HEK293 (cell line): ENCODE measurements around the gene HHAT.

Source experiments
- CTCF ChIA-PET: fragments of 350-600 bp; formaldehyde crosslinking; extraction: SDS; loops from one replicate; lab custom pipeline; 2021; ENCODE audit warnings: antibody characterized with exemption; lab: Yijun Ruan, JAX
- POLR2A ChIA-PET: fragments of 300-600 bp; formaldehyde crosslinking; extraction: SDS; loops from one replicate; lab custom pipeline; 2020; ENCODE audit warnings: antibody characterized with exemption, inconsistent platforms; lab: Yijun Ruan, JAX
- H3K27ac ChIP-seq: fragments of 200-500 bp; sonication (Bioruptor generic); 2 replicates; pipeline ENCODE4 v1.5.1; 2014; ENCODE audit warnings: low read depth, low read length, control low read depth, inconsistent platforms; ENCODE audit errors: extremely low read depth
- H3K36me3 ChIP-seq, 2 experiments: fragments of 200-500 bp in 1 of 2; sonication (Bioruptor generic) in 1 of 2; 1 replicate in 1 of 2; 2 replicates in 1 of 2; pipeline ENCODE4 v1.5.1; 2014 to 2017; ENCODE audit warnings: inconsistent platforms in 2 of 2, low read length in 2 of 2; ENCODE audit not compliant: control insufficient read depth in 2 of 2, insufficient read depth in 1 of 2
- H3K4me1 ChIP-seq: fragments of 200-500 bp; sonication (Bioruptor generic); 2 replicates; pipeline ENCODE4 v1.5.1; 2014; ENCODE audit warnings: mild to moderate bottlenecking, low read length, inconsistent platforms; ENCODE audit not compliant: control insufficient read depth, insufficient read depth
- H3K4me3 ChIP-seq: 2 replicates; pipeline ENCODE4 v1.5.1; 2011; ENCODE audit warnings: low read depth, mild to moderate bottlenecking, control low read depth, low read length, moderate library complexity
- H3K9me3 ChIP-seq: fragments of 200-500 bp; sonication (Bioruptor generic); 2 replicates; pipeline ENCODE4 v1.5.1; 2014; ENCODE audit warnings: low read depth, low read length, inconsistent platforms; ENCODE audit not compliant: control insufficient read depth, insufficient read depth
- EGR2 ChIP-seq: fragments of 450-650 bp; formaldehyde crosslinking; IDR thresholded peaks from 2 replicates; pipeline ENCODE4 v1.5.1; 2016; ENCODE audit warnings: low read depth, missing biosample characterization, missing genetic modification characterization
- GLIS1 ChIP-seq: fragments of 450-650 bp; formaldehyde crosslinking; IDR thresholded peaks from 2 replicates; pipeline ENCODE4 v1.5.1; 2016; ENCODE audit warnings: missing biosample characterization, missing genetic modification characterization
- MYNN ChIP-seq: fragments of 450-650 bp; formaldehyde crosslinking; IDR thresholded peaks from 2 replicates; pipeline ENCODE4 v1.5.1; 2016; ENCODE audit warnings: missing biosample characterization, missing genetic modification characterization, borderline replicate concordance
- MZF1 ChIP-seq: fragments of 450-650 bp; formaldehyde crosslinking; IDR thresholded peaks from 2 replicates; pipeline ENCODE4 v1.5.1; 2017; ENCODE audit warnings: missing biosample characterization, missing genetic modification characterization, borderline replicate concordance
- SP3 ChIP-seq: fragments of 450-650 bp; formaldehyde crosslinking; IDR thresholded peaks from 2 replicates; pipeline ENCODE4 v1.5.1; 2016; ENCODE audit warnings: missing biosample characterization, missing genetic modification characterization
- TCF7L2 ChIP-seq: IDR thresholded peaks from 2 replicates; pipeline ENCODE4 v1.6.1; 2011; ENCODE audit warnings: low read depth, mild to moderate bottlenecking, inconsistent platforms, low read length, moderate library complexity, borderline replicate concordance
- ZBTB17 ChIP-seq: fragments of 450-650 bp; formaldehyde crosslinking; IDR thresholded peaks from 2 replicates; pipeline ENCODE4 v1.5.1; 2016; ENCODE audit warnings: missing biosample characterization, missing genetic modification characterization
- ZBTB20 ChIP-seq: fragments of 450-650 bp; formaldehyde crosslinking; IDR thresholded peaks from 2 replicates; pipeline ENCODE4 v1.5.1; 2016; ENCODE audit warnings: missing biosample characterization, missing genetic modification characterization
- ZBTB21 ChIP-seq: fragments of 450-650 bp; formaldehyde crosslinking; IDR thresholded peaks from 2 replicates; pipeline ENCODE4 v1.5.1; 2017; ENCODE audit warnings: missing biosample characterization, missing genetic modification characterization
- ZFP41 ChIP-seq: fragments of 450-650 bp; formaldehyde crosslinking; IDR thresholded peaks from 2 replicates; pipeline ENCODE4 v1.5.1; 2016; ENCODE audit warnings: missing biosample characterization, missing genetic modification characterization, borderline replicate concordance
- ZNF10 ChIP-seq: fragments of 450-650 bp; formaldehyde crosslinking; IDR thresholded peaks from 2 replicates; pipeline ENCODE4 v1.5.1; 2017; ENCODE audit warnings: missing biosample characterization, missing genetic modification characterization
- ZNF121 ChIP-seq: fragments of 450-650 bp; formaldehyde crosslinking; IDR thresholded peaks from 2 replicates; pipeline ENCODE4 v1.5.1; 2016; ENCODE audit warnings: missing biosample characterization, missing genetic modification characterization
- ZNF138 ChIP-seq: fragments of 450-650 bp; formaldehyde crosslinking; IDR thresholded peaks from 2 replicates; pipeline ENCODE4 v1.5.1; 2016; ENCODE audit warnings: missing biosample characterization, missing genetic modification characterization, borderline replicate concordance
- ZNF155 ChIP-seq: fragments of 450-650 bp; formaldehyde crosslinking; IDR thresholded peaks from 2 replicates; pipeline ENCODE4 v1.5.1; 2016; ENCODE audit warnings: missing biosample characterization, missing genetic modification characterization
- ZNF184 ChIP-seq: fragments of 450-650 bp; IDR thresholded peaks from 2 replicates; pipeline ENCODE4 v1.5.1; 2018; ENCODE audit warnings: missing biosample characterization, mild to moderate bottlenecking, missing genetic modification characterization
- ZNF211 ChIP-seq: fragments of 450-650 bp; formaldehyde crosslinking; IDR thresholded peaks from 2 replicates; pipeline ENCODE4 v1.5.1; 2016; ENCODE audit warnings: low read depth, missing biosample characterization, missing genetic modification characterization
- ZNF350 ChIP-seq: fragments of 450-650 bp; formaldehyde crosslinking; IDR thresholded peaks from 2 replicates; pipeline ENCODE4 v1.5.0; 2017; ENCODE audit warnings: missing biosample characterization, mild to moderate bottlenecking, missing genetic modification characterization
- ZNF394 ChIP-seq: fragments of 450-650 bp; formaldehyde crosslinking; IDR thresholded peaks from 2 replicates; pipeline ENCODE4 v1.5.1; 2016; ENCODE audit warnings: missing biosample characterization, missing genetic modification characterization, mild to moderate bottlenecking, moderate library complexity, borderline replicate concordance
- ZNF629 ChIP-seq: fragments of 450-650 bp; formaldehyde crosslinking; IDR thresholded peaks from 2 replicates; pipeline ENCODE4 v1.5.1; 2017; ENCODE audit warnings: missing biosample characterization, missing genetic modification characterization
- ZNF660 ChIP-seq: fragments of 450-650 bp; IDR thresholded peaks from 2 replicates; pipeline ENCODE4 v1.5.1; 2018; ENCODE audit warnings: missing biosample characterization, mild to moderate bottlenecking, missing genetic modification characterization
- ZNF670 ChIP-seq: fragments of 450-650 bp; formaldehyde crosslinking; IDR thresholded peaks from 2 replicates; pipeline ENCODE4 v1.5.1; 2016; ENCODE audit warnings: missing biosample characterization, missing genetic modification characterization, low read depth
- ZNF677 ChIP-seq: fragments of 450-650 bp; IDR thresholded peaks from 2 replicates; pipeline ENCODE4 v1.5.0; 2018; ENCODE audit warnings: missing biosample characterization, mild to moderate bottlenecking, missing genetic modification characterization, moderate library complexity
- ZNF777 ChIP-seq: fragments of 450-650 bp; formaldehyde crosslinking; IDR thresholded peaks from 2 replicates; pipeline ENCODE4 v1.5.1; 2017; ENCODE audit warnings: missing biosample characterization, missing genetic modification characterization, borderline replicate concordance
- TF ChIP-seq, protein P1 (sequence below): fragments of 450-650 bp; formaldehyde crosslinking; IDR thresholded peaks from 2 replicates; pipeline ENCODE4 v1.5.1; 2016; ENCODE audit warnings: missing biosample characterization, missing genetic modification characterization
- TF ChIP-seq, protein P2 (sequence below): fragments of 450-650 bp; IDR thresholded peaks from 2 replicates; pipeline ENCODE4 v1.5.1; 2018; ENCODE audit warnings: missing biosample characterization, missing genetic modification characterization
- TF ChIP-seq, protein P3 (sequence below): fragments of 450-650 bp; formaldehyde crosslinking; IDR thresholded peaks from 2 replicates; pipeline ENCODE4 v1.5.1; 2017; ENCODE audit warnings: missing biosample characterization, mild to moderate bottlenecking, missing genetic modification characterization, moderate library complexity
- TF ChIP-seq, protein P4 (sequence below): fragments of 450-650 bp; formaldehyde crosslinking; IDR thresholded peaks from 2 replicates; pipeline ENCODE4 v1.5.1; 2016; ENCODE audit warnings: missing biosample characterization, missing genetic modification characterization
- TF ChIP-seq, protein P5 (sequence below): fragments of 450-650 bp; formaldehyde crosslinking; IDR thresholded peaks from 2 replicates; pipeline ENCODE4 v1.5.1; 2016; ENCODE audit warnings: missing biosample characterization, missing genetic modification characterization

HHAT gene

DNA sequence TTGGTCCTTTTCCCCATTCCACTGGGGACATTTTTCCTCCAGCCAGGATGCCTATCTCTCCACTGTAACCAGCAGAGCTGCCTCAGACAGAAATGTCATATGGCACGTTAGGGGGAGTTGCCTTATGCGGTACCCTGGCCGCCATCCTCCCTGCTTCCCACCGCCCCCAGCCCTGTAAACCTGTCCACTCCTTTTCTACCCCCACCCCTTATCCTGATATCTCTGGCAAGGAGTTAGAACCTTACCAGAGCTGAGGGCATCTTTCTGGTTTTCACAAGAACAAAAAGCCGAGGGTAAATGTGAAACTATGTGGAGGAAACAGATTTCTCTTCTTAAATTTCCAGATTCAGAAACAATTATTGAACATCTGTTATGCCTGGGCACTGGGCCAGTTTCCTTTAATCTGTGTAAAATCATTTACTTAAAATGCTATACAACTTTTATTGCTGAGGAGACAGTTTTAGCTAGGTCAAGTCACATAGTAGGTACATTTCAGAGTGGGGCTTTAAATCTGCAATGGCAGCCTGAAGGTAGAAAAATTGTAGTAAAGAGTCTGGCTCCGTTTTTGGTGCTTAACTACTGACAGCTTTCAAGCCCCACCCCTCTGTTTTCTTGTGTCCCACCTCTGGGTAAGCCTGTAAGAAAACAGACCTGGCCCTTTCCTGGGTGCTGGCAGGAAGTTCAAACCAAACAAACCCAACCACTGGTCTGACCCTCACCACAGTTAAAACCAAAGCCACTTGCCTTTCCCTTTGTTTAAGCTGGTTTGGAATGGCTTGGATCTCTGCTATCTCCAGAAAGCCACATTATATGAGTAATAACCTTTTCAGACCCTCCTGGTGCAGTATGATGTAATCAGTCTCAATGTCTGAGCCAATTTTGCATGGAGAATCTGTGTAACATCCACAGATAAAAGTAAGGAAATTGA lies 319.0 kb downstream of the HHAT start:
- Histone ChIP-seq H3K9me3 (no peaks in the 10 kb centered on the region), H3K36me3 (no peaks in the 10 kb centered on the region), H3K4me1 (peaks cover 8% of the 10 kb centered on the region), H3K27ac (no peak overlapping the region), H3K4me3 (no peak overlapping the region)
- ChIA-PET CTCF (no interaction called here), POLR2A (no interaction called here)
- TF ChIP-seq, protein P1, sequence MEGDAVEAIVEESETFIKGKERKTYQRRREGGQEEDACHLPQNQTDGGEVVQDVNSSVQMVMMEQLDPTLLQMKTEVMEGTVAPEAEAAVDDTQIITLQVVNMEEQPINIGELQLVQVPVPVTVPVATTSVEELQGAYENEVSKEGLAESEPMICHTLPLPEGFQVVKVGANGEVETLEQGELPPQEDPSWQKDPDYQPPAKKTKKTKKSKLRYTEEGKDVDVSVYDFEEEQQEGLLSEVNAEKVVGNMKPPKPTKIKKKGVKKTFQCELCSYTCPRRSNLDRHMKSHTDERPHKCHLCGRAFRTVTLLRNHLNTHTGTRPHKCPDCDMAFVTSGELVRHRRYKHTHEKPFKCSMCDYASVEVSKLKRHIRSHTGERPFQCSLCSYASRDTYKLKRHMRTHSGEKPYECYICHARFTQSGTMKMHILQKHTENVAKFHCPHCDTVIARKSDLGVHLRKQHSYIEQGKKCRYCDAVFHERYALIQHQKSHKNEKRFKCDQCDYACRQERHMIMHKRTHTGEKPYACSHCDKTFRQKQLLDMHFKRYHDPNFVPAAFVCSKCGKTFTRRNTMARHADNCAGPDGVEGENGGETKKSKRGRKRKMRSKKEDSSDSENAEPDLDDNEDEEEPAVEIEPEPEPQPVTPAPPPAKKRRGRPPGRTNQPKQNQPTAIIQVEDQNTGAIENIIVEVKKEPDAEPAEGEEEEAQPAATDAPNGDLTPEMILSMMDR (tag by site-specific recombination), result no peak
- TF ChIP-seq, protein P2, sequence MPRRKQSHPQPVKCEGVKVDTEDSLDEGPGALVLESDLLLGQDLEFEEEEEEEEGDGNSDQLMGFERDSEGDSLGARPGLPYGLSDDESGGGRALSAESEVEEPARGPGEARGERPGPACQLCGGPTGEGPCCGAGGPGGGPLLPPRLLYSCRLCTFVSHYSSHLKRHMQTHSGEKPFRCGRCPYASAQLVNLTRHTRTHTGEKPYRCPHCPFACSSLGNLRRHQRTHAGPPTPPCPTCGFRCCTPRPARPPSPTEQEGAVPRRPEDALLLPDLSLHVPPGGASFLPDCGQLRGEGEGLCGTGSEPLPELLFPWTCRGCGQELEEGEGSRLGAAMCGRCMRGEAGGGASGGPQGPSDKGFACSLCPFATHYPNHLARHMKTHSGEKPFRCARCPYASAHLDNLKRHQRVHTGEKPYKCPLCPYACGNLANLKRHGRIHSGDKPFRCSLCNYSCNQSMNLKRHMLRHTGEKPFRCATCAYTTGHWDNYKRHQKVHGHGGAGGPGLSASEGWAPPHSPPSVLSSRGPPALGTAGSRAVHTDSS (tag by site-specific recombination), result no peak
- peak; percentile 54; the same call in 1 of the 2 replicates for TF ChIP-seq ZBTB20 (tag by site-specific recombination)
- TF ChIP-seq, protein P3, sequence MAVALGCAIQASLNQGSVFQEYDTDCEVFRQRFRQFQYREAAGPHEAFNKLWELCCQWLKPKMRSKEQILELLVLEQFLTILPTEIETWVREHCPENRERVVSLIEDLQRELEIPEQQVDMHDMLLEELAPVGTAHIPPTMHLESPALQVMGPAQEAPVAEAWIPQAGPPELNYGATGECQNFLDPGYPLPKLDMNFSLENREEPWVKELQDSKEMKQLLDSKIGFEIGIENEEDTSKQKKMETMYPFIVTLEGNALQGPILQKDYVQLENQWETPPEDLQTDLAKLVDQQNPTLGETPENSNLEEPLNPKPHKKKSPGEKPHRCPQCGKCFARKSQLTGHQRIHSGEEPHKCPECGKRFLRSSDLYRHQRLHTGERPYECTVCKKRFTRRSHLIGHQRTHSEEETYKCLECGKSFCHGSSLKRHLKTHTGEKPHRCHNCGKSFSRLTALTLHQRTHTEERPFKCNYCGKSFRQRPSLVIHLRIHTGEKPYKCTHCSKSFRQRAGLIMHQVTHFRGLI, result no peak
- no peak for TF ChIP-seq ZNF211 (tag by site-specific recombination)
- no peak for TF ChIP-seq ZNF670 (tag by site-specific recombination)
- TF ChIP-seq ZNF10 (tag by site-specific recombination), result no peak
- no peak for TF ChIP-seq ZNF138 (tag by site-specific recombination)
- TF ChIP-seq ZNF184 (tag by site-specific recombination), result no peak
- TF ChIP-seq ZNF660 (tag by site-specific recombination), result peak; percentile 33; the same call in 1 of the 2 replicates
- TF ChIP-seq SP3, result no peak
- TF ChIP-seq ZNF777, result no peak
- no peak for TF ChIP-seq MZF1 (tag by site-specific recombination)
- TF ChIP-seq ZFP41 (tag by site-specific recombination), result no peak
- TF ChIP-seq EGR2 (tag by site-specific recombination), result 0 out of 2 replicates have a peak, but pooled peaks have one; percentile 9
- no peak for TF ChIP-seq TCF7L2
- 0 out of 2 replicates have a peak, but pooled peaks have one; percentile 44 for TF ChIP-seq ZBTB21 (tag by site-specific recombination)
- TF ChIP-seq ZBTB17 (tag by site-specific recombination), result 0 out of 2 replicates have a peak, but pooled peaks have one; percentile 39
- peak; percentile 34; the same call in 1 of the 2 replicates for TF ChIP-seq ZNF629 (tag by site-specific recombination)
- no peak for TF ChIP-seq MYNN (tag by site-specific recombination)
- TF ChIP-seq ZNF677, result no peak
- TF ChIP-seq ZNF394, result no peak
- TF ChIP-seq ZNF121 (tag by site-specific recombination), result no peak
- TF ChIP-seq, protein P4, sequence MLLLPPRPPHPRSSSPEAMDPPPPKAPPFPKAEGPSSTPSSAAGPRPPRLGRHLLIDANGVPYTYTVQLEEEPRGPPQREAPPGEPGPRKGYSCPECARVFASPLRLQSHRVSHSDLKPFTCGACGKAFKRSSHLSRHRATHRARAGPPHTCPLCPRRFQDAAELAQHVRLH (tag by site-specific recombination), result no peak
- no peak for TF ChIP-seq ZNF155 (tag by site-specific recombination)
- 0 out of 2 replicates have a peak, but pooled peaks have one; percentile 20 for TF ChIP-seq GLIS1 (tag by site-specific recombination)
- TF ChIP-seq ZNF350 (tag by site-specific recombination), result no peak
- TF ChIP-seq, protein P5, sequence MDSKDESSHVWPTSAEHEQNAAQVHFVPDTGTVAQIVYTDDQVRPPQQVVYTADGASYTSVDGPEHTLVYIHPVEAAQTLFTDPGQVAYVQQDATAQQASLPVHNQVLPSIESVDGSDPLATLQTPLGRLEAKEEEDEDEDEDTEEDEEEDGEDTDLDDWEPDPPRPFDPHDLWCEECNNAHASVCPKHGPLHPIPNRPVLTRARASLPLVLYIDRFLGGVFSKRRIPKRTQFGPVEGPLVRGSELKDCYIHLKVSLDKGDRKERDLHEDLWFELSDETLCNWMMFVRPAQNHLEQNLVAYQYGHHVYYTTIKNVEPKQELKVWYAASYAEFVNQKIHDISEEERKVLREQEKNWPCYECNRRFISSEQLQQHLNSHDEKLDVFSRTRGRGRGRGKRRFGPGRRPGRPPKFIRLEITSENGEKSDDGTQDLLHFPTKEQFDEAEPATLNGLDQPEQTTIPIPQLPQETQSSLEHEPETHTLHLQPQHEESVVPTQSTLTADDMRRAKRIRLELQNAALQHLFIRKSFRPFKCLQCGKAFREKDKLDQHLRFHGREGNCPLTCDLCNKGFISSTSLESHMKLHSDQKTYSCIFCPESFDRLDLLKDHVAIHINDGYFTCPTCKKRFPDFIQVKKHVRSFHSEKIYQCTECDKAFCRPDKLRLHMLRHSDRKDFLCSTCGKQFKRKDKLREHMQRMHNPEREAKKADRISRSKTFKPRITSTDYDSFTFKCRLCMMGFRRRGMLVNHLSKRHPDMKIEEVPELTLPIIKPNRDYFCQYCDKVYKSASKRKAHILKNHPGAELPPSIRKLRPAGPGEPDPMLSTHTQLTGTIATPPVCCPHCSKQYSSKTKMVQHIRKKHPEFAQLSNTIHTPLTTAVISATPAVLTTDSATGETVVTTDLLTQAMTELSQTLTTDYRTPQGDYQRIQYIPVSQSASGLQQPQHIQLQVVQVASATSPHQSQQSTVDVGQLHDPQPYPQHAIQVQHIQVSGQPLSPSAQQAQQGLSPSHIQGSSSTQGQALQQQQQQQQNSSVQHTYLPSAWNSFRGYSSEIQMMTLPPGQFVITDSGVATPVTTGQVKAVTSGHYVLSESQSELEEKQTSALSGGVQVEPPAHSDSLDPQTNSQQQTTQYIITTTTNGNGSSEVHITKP (tag by site-specific recombination), result peak; percentile 51; the same call in 1 of the 2 replicates
